Mesendoderm (in vitro differentiated cells): ENCODE measurements around the gene SOX12.

Source experiments
- DNase-seq: peaks from one replicate; pipeline ENCODE4 v3.0.0; 2013
- H2AK5ac ChIP-seq: 2 replicates; pipeline ENCODE4 v1.6.1; 2013; ENCODE audit warnings: low read length, inconsistent platforms
- H2BK120ac ChIP-seq: 2 replicates; pipeline ENCODE4 v1.6.1; 2013; ENCODE audit warnings: low read depth, mild to moderate bottlenecking, low read length, moderate library complexity, mixed read lengths
- H2BK15ac ChIP-seq: replicated peaks from 2 replicates; pipeline ENCODE4 v1.6.1; 2013; ENCODE audit warnings: low read depth, mild to moderate bottlenecking, moderate library complexity
- H2BK5ac ChIP-seq: 2 replicates; pipeline ENCODE4 v1.6.1; 2013; ENCODE audit warnings: low read length, inconsistent platforms
- H3K18ac ChIP-seq: 2 replicates; pipeline ENCODE4 v1.6.1; 2013; ENCODE audit warnings: mild to moderate bottlenecking, low read length, mixed read lengths
- H3K23ac ChIP-seq: one replicate; pipeline ENCODE4 v1.6.1; 2013; ENCODE audit warnings: low read length
- H3K27ac ChIP-seq: 2 replicates; pipeline ENCODE4 v1.5.1; 2013; ENCODE audit warnings: low read depth, mild to moderate bottlenecking, inconsistent platforms, low read length, moderate library complexity
- H3K27me3 ChIP-seq: 2 replicates; pipeline ENCODE4 v1.6.1; 2013; ENCODE audit warnings: low read length, control low read depth, mild to moderate bottlenecking, inconsistent platforms; ENCODE audit not compliant: insufficient read depth, poor library complexity
- H3K36me3 ChIP-seq: 2 replicates; pipeline ENCODE4 v1.6.1; 2013; ENCODE audit warnings: low read length, inconsistent platforms; ENCODE audit not compliant: control insufficient read depth, insufficient read depth
- H3K4ac ChIP-seq: one replicate; pipeline ENCODE4 v1.6.1; 2013; ENCODE audit warnings: low read depth, mild to moderate bottlenecking, low read length, moderate library complexity
- H3K4me1 ChIP-seq: 2 replicates; pipeline ENCODE4 v1.6.1; 2013; ENCODE audit warnings: low read depth, low read length, inconsistent platforms; ENCODE audit not compliant: control insufficient read depth
- H3K4me2 ChIP-seq: 2 replicates; pipeline ENCODE4 v1.6.1; 2013; ENCODE audit warnings: low read length
- H3K4me3 ChIP-seq: 2 replicates; pipeline ENCODE4 v1.5.1; 2013; ENCODE audit warnings: mild to moderate bottlenecking, low read length
- H3K56ac ChIP-seq: one replicate; pipeline ENCODE4 v1.6.1; 2013; ENCODE audit warnings: low read length
- H3K79me1 ChIP-seq: 2 replicates; pipeline ENCODE4 v1.6.1; 2013; ENCODE audit warnings: low read length, inconsistent platforms
- H3K79me2 ChIP-seq: 2 replicates; pipeline ENCODE4 v1.6.1; 2013; ENCODE audit warnings: mild to moderate bottlenecking, low read length; ENCODE audit not compliant: control insufficient read depth, insufficient read depth
- H3K9ac ChIP-seq: 2 replicates; pipeline ENCODE4 v1.6.1; 2013; ENCODE audit warnings: low read length, inconsistent platforms
- H4K5ac ChIP-seq: one replicate; pipeline ENCODE4 v1.6.1; 2013; ENCODE audit warnings: low read length
- H4K8ac ChIP-seq: one replicate; pipeline ENCODE4 v1.6.1; 2013; ENCODE audit warnings: low read depth, mild to moderate bottlenecking, control low read depth, low read length, moderate library complexity
- WGBS: extraction: QIAGEN DNeasy Blood & Tissue Kit; methylation state at CpG from one replicate; pipeline ENCODE4 v1.1.7; 2013; ENCODE audit warnings: low lambda C conversion rate, missing lambda C conversion rate; ENCODE audit not compliant: insufficient coverage; ENCODE audit errors: extremely low coverage; 5-methylcytosine and 5-hydroxymethylcytosine counted together

SOX12 gene

DNA sequence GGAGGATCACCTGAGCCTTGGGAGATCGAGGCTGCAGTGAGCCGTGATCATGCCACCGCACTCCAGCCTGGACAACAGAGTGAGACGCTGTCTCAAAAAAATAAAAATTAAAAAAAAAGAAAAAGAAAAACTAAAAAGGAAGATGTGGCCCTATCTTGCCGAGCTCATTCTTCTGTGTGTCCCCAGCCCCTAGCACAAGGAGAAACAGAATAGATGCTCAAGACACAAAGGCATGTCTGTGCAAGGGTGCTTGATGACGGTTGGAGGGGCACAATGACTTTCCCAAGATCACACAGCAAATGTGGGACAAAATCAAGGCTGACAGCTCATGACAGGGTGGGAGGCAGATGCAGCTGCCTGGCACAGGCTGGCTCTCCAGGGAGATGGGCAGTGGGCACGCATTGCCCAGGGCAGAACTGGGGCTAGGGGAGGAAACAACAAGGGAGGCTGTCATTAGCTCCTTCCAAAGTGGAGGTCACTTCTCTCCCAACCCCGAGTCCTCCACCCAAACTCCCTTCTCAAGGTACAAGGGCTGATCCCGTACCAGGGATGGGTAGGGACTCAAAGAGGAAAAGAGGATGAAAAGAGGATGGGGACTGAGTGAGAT lies 20.8 kb downstream of the SOX12 start:
- no peak overlapping the region for H3K23ac ChIP-seq
- no peaks in the 10 kb centered on the region for H3K36me3 ChIP-seq
- H2BK120ac ChIP-seq, result no peak overlapping the region
- H3K79me2 ChIP-seq, result no peaks in the 10 kb centered on the region
- H3K4ac ChIP-seq, result no peak overlapping the region
- peak overlapping the region; percentile 59 for H3K4me2 ChIP-seq
- no peak overlapping the region for H4K5ac ChIP-seq
- no peak overlapping the region for H2BK15ac ChIP-seq
- H3K4me3 ChIP-seq, result no peak overlapping the region
- no peak overlapping the region for H4K8ac ChIP-seq
- H3K18ac ChIP-seq, result no peak overlapping the region
- H3K27me3 ChIP-seq, result no peaks in the 10 kb centered on the region
- H3K9ac ChIP-seq, result peak overlapping the region; percentile 87
- no peak for DNase-seq
- no peak overlapping the region for H3K27ac ChIP-seq
- H3K4me1 ChIP-seq, result peaks cover 10% of the 10 kb centered on the region
- peaks cover 3% of the 10 kb centered on the region for H3K79me1 ChIP-seq
- H3K56ac ChIP-seq, result peak overlapping the region; percentile 92
- no CpG with 5 or more reads among the region's 9 CpGs for WGBS
- no peak overlapping the region for H2BK5ac ChIP-seq
- H2AK5ac ChIP-seq, result no peak overlapping the region

DNA sequence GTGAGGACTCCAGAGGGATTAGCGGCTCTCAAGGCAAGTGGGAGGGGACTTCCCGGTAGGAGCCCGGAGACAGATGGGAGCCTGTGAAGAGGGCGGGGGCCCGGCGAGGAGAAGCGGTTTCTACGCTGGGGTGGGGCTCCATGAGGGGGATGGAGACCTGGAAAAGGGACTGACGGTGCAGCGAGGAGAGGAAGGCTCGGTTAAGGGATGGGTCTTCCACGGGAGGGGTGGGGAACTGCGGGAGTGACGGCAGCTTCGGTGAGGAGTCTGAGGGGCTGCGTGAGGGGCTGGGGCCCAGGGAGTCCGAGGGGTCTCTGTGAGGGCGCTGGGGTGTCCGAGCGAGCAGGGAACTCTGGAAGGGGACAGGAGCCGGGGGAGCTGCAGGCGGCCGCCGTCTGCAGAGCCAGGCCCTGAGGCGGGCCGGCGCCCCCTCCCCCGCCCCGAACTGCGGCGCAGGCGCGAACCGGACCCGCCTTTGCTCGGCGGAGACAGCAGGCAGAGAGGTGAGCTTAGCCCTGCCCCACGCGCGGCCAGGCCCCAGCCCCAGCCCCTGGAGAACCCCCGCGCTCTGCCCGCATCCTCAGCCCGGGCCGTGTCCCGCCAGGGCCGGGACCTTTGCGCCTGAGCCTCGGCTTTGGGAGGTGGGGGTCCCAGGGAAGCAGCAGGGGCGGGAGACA lies 21.4 kb downstream of the SOX12 start, which contains the start of gene NRSN2:
Gene NRSN2, plus strand, starts transcription at position 472 of the 677 bp plus-strand sequence. CDS start 2,533 bp downstream, outside the sequence.
- H3K4ac ChIP-seq, result peak within 1 kb of the TSS; percentile 67
- no peak within 1 kb of the TSS for H2BK15ac ChIP-seq
- H3K4me3 ChIP-seq, result peak within 1 kb of the TSS; percentile 63
- no peaks in the 10 kb centered on the region for H3K36me3 ChIP-seq
- peaks cover 3% of the 10 kb centered on the region for H3K79me1 ChIP-seq
- no peak within 1 kb of the TSS for H2BK5ac ChIP-seq
- no peak within 1 kb of the TSS for H4K5ac ChIP-seq
- H3K27me3 ChIP-seq, result no peaks in the 10 kb centered on the region
- H3K79me2 ChIP-seq, result no peaks in the 10 kb centered on the region
- H3K23ac ChIP-seq, result no peak within 1 kb of the TSS
- H3K4me2 ChIP-seq, result peak within 1 kb of the TSS; percentile 59
- peak within 1 kb of the TSS; percentile 87 for H3K9ac ChIP-seq
- H4K8ac ChIP-seq, result no peak within 1 kb of the TSS
- peak within 1 kb of the TSS; percentile 81 for H3K18ac ChIP-seq
- H3K27ac ChIP-seq, result peak within 1 kb of the TSS; percentile 74
- H2AK5ac ChIP-seq, result no peak within 1 kb of the TSS
- no peak within 1 kb of the TSS for H2BK120ac ChIP-seq
- WGBS, result no CpG with 5 or more reads among the region's 50 CpGs
- peak; percentile 83 for DNase-seq
- peaks cover 10% of the 10 kb centered on the region for H3K4me1 ChIP-seq
- peak within 1 kb of the TSS; percentile 92 for H3K56ac ChIP-seq

DNA sequence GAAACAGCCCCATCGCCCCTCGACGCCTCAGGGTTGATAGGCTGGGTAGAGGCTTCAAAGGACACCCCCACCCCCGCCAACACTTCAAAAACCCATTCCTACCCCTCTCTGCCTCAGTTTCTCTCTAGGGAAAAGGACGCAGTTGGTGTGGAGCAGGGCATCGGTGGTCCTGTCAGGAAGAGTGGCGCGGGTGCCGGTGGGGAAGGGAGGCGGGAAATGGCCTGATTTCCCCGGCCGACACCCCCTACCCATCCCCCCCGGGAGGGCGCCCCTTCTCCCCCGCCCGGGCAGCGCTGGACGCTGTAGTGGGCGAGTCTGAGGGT lies 21.9 kb downstream of the SOX12 start:
- H2BK15ac ChIP-seq, result no peak overlapping the region
- peak overlapping the region; percentile 63 for H3K4me3 ChIP-seq
- H3K79me1 ChIP-seq, result peaks cover 3% of the 10 kb centered on the region
- no peak overlapping the region for H3K23ac ChIP-seq
- H3K56ac ChIP-seq, result peak overlapping the region; percentile 92
- peak overlapping the region; percentile 18 for H3K4ac ChIP-seq
- H4K8ac ChIP-seq, result no peak overlapping the region
- H4K5ac ChIP-seq, result no peak overlapping the region
- peak overlapping the region; percentile 87 for H3K9ac ChIP-seq
- no peaks in the 10 kb centered on the region for H3K79me2 ChIP-seq
- H3K4me2 ChIP-seq, result peak overlapping the region; percentile 59
- no peaks in the 10 kb centered on the region for H3K36me3 ChIP-seq
- H2BK120ac ChIP-seq, result no peak overlapping the region
- H3K27me3 ChIP-seq, result no peaks in the 10 kb centered on the region
- no peak overlapping the region for H2AK5ac ChIP-seq
- WGBS, result no CpG with 5 or more reads among the region's 19 CpGs
- H2BK5ac ChIP-seq, result no peak overlapping the region
- peak overlapping the region; percentile 74 for H3K27ac ChIP-seq
- peak overlapping the region; percentile 81 for H3K18ac ChIP-seq
- peak; percentile 29 for DNase-seq
- H3K4me1 ChIP-seq, result peaks cover 10% of the 10 kb centered on the region

DNA sequence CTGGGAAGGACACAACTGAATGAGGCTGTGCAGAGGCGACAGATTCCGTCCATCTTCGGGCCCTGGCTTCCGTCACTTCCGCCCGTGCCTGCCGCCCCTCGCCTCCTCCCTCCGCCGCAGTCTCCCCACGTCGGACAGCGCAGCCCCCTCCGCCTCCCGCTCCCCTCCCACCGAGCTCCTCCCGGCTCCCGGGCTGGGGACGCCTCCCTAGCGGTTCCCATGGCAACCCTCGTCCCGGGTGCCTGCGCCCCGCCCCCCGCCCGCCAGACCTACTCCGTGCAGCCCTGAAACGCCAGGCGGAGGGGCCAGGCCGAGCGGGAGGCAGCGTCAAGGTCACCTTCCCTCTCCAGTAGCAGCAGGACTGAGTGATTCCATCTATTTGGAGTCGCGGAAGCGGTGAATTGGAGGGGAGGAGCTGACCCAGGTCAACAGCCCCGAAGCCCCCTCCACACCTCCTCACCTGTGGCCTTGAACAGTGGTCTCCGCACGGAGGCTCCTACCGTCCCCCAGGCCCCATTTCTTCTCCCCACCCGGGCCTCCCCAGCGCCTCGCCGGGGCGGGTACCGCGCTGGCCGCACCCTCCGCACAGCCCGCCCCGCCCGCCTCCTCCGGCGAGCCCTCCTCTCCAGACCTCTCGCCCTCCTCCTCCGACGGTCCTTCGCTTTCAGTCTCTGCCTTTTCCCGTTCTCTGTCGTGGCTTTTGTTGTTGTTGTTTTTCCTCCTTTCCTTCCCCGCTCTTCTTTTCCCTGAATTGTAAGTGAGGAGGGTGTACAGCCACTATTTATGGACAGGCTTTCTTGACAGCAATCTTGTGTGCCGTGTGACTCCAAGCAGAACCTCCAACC lies 22.5 kb downstream of the SOX12 start:
- peak overlapping the region; percentile 97 for H3K4me2 ChIP-seq
- no peak overlapping the region for H3K4ac ChIP-seq
- H4K8ac ChIP-seq, result no peak overlapping the region
- H4K5ac ChIP-seq, result no peak overlapping the region
- H2AK5ac ChIP-seq, result no peak overlapping the region
- no peak overlapping the region for H2BK5ac ChIP-seq
- no CpG with 5 or more reads among the region's 61 CpGs for WGBS
- H2BK120ac ChIP-seq, result no peak overlapping the region
- H3K4me3 ChIP-seq, result peak overlapping the region; percentile 63
- no peaks in the 10 kb centered on the region for H3K79me2 ChIP-seq
- peak overlapping the region; percentile 81 for H3K18ac ChIP-seq
- peak; percentile 98 for DNase-seq
- H3K56ac ChIP-seq, result peak overlapping the region; percentile 92
- peak overlapping the region; percentile 87 for H3K9ac ChIP-seq
- H3K23ac ChIP-seq, result no peak overlapping the region
- H3K36me3 ChIP-seq, result no peaks in the 10 kb centered on the region
- peaks cover 10% of the 10 kb centered on the region for H3K4me1 ChIP-seq
- no peaks in the 10 kb centered on the region for H3K27me3 ChIP-seq
- H2BK15ac ChIP-seq, result no peak overlapping the region
- peaks cover 3% of the 10 kb centered on the region for H3K79me1 ChIP-seq
- peak overlapping the region; percentile 74 for H3K27ac ChIP-seq

DNA sequence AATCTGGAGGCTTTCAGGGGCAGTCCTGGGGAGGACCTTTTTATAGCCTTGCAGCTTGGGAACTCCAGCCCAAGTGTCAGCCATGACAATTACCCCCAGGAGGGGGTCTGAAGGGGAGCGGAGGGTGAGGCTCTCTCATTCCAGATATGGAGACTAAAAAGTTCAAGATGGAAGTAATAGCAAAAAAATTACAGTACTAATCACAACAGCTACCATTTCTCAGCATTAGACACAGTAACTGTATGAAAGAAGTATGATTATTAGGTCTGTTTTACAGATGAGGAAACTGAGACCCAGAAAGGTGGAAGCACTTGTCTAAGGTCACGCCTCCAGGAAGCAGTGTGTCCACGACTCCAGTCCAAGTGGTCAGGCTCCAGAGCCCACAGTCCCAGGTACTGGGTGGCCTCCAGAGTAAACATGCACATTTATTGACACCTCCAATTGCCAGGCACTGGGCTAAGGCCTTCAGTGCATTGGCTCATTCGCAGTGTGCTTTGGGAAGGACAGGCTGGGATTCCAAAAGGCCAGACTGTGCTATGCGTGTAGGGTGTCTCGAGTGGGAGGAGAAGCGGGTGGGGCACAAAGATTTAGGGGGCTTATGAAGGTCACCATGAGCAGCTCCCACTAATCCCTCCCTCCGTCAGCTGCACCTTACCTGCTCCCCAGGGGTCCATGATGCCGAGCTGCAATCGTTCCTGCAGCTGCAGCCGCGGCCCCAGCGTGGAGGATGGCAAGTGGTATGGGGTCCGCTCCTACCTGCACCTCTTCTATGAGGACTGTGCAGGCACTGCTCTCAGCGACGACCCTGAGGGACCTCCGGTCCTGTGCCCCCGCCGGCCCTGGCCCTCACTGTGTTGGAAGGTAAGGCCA lies 23.9 kb downstream of the SOX12 start:
- Histone ChIP-seq H3K27me3 (no peaks in the 10 kb centered on the region), H2BK5ac (no peak overlapping the region), H3K4me1 (peaks cover 10% of the 10 kb centered on the region), H2BK15ac (no peak overlapping the region), H3K79me2 (no peaks in the 10 kb centered on the region), H4K5ac (no peak overlapping the region), H3K56ac (no peak overlapping the region), H3K4ac (no peak overlapping the region), H3K9ac (no peak overlapping the region), H3K23ac (no peak overlapping the region), H3K4me2 (no peak overlapping the region), H3K79me1 (peaks cover 3% of the 10 kb centered on the region), H3K4me3 (no peak overlapping the region), H3K36me3 (no peaks in the 10 kb centered on the region), H4K8ac (no peak overlapping the region), H2BK120ac (no peak overlapping the region), H2AK5ac (no peak overlapping the region), H3K18ac (no peak overlapping the region), H3K27ac (no peak overlapping the region)
- no CpG with 5 or more reads among the region's 19 CpGs for WGBS
- DNase-seq, result no peak
